ENCODE data around the gene INPP5A.

INPP5A gene

GRCh38 chr10:132539431-132539839 is 1.8 kb downstream of the INPP5A start:
- no peak overlapping the region for H3K4me3 ChIP-seq (ENCODE audit: low read length)
- H3K4me2 ChIP-seq (ENCODE audit: low read depth, low read length), result no peak overlapping the region
- no peaks in the 10 kb centered on the region for H3K36me3 ChIP-seq (replicated peaks; ENCODE audit: insufficient read depth, low read length)
- H3K27ac ChIP-seq (ENCODE audit: low read length), result no peak overlapping the region
- no peaks in the 10 kb centered on the region for H3K27me3 ChIP-seq (replicated peaks; ENCODE audit: insufficient read depth, low read length)
- H3K9ac ChIP-seq (ENCODE audit: low read length), result no peak overlapping the region
- peaks cover 21% of the 10 kb centered on the region; the same call in 1 of the 2 replicates for H3K79me2 ChIP-seq (ENCODE audit: low read length)
- H2AFZ ChIP-seq (ENCODE audit: low read length), result no peak overlapping the region
- H3K9me3 ChIP-seq (replicated peaks; ENCODE audit: insufficient read depth, low read length), result no peaks in the 10 kb centered on the region
- no peaks in the 10 kb centered on the region for H3K9me2 ChIP-seq (replicated peaks; ENCODE audit: insufficient read depth, low read length)
- DNase-seq, result no peak
- no peaks in the 10 kb centered on the region for H4K20me1 ChIP-seq (ENCODE audit: insufficient read depth, low read length)
- H3F3A ChIP-seq (ENCODE audit: insufficient read depth, low read length), result no peaks in the 10 kb centered on the region
- TF ChIP-seq EZH2 (optimal IDR thresholded peaks at IDR 0.05; ENCODE audit: low read depth, low read length) (no peak), EZH2phosphoT487 (IDR thresholded peaks at IDR 0.05; ENCODE audit: low read length) (no peak)
- TF ChIP-seq, protein P1, sequence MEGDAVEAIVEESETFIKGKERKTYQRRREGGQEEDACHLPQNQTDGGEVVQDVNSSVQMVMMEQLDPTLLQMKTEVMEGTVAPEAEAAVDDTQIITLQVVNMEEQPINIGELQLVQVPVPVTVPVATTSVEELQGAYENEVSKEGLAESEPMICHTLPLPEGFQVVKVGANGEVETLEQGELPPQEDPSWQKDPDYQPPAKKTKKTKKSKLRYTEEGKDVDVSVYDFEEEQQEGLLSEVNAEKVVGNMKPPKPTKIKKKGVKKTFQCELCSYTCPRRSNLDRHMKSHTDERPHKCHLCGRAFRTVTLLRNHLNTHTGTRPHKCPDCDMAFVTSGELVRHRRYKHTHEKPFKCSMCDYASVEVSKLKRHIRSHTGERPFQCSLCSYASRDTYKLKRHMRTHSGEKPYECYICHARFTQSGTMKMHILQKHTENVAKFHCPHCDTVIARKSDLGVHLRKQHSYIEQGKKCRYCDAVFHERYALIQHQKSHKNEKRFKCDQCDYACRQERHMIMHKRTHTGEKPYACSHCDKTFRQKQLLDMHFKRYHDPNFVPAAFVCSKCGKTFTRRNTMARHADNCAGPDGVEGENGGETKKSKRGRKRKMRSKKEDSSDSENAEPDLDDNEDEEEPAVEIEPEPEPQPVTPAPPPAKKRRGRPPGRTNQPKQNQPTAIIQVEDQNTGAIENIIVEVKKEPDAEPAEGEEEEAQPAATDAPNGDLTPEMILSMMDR (IDR thresholded peaks at IDR 0.05; ENCODE audit: low read length), result no peak
- H3K4me1 ChIP-seq (ENCODE audit: low read length), result no peaks in the 10 kb centered on the region

DNA sequence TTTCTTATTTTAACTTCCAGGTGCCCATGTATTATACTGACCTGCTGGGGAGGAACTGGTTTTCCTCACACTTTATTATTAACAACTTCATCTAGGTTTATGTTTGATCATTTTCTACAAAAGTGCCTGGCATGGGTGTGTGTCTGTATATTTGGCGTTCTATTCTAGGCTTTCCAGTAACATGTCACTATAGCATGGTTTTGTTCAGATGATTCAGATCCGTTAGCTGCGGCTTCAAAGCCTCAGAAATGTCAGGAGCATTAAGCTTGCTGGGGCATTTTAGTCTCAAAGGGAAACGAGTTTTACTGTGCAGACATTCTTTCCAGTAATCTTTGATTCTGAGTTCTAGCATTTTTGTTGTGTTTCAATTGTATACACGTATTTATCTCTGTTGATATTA is 2.3 kb downstream of the INPP5A start:
- H3K4me3 ChIP-seq (ENCODE audit: low read length), result no peak overlapping the region
- no peaks in the 10 kb centered on the region for H3K9me3 ChIP-seq (replicated peaks; ENCODE audit: insufficient read depth, low read length)
- H3K9me2 ChIP-seq (replicated peaks; ENCODE audit: insufficient read depth, low read length), result no peaks in the 10 kb centered on the region
- H3F3A ChIP-seq (ENCODE audit: insufficient read depth, low read length), result no peaks in the 10 kb centered on the region
- peaks cover 21% of the 10 kb centered on the region; the same call in 1 of the 2 replicates for H3K79me2 ChIP-seq (ENCODE audit: low read length)
- H3K27me3 ChIP-seq (replicated peaks; ENCODE audit: insufficient read depth, low read length), result no peaks in the 10 kb centered on the region
- no peaks in the 10 kb centered on the region for H3K4me1 ChIP-seq (ENCODE audit: low read length)
- H3K27ac ChIP-seq (ENCODE audit: low read length), result no peak overlapping the region
- H3K36me3 ChIP-seq (replicated peaks; ENCODE audit: insufficient read depth, low read length), result no peaks in the 10 kb centered on the region
- H4K20me1 ChIP-seq (ENCODE audit: insufficient read depth, low read length), result no peaks in the 10 kb centered on the region
- no peak overlapping the region for H3K9ac ChIP-seq (ENCODE audit: low read length)
- H3K4me2 ChIP-seq (ENCODE audit: low read depth, low read length), result no peak overlapping the region
- no peak for DNase-seq
- H2AFZ ChIP-seq (ENCODE audit: low read length), result no peak overlapping the region
- TF ChIP-seq, protein P1 (IDR thresholded peaks at IDR 0.05; ENCODE audit: low read length), result no peak
- TF ChIP-seq EZH2 (optimal IDR thresholded peaks at IDR 0.05; ENCODE audit: low read depth, low read length), result no peak
- TF ChIP-seq EZH2phosphoT487 (IDR thresholded peaks at IDR 0.05; ENCODE audit: low read length), result no peak

GRCh38 chr10:132540456-132540855 is 2.9 kb downstream of the INPP5A start:
- DNase-seq, result no peak
- Histone ChIP-seq H3K79me2 (ENCODE audit: low read length) (peaks cover 23% of the 10 kb centered on the region; the same call in 1 of the 2 replicates), H3F3A (ENCODE audit: insufficient read depth, low read length) (no peaks in the 10 kb centered on the region), H3K4me1 (ENCODE audit: low read length) (no peaks in the 10 kb centered on the region), H3K27me3 (replicated peaks; ENCODE audit: insufficient read depth, low read length) (no peaks in the 10 kb centered on the region), H3K4me3 (ENCODE audit: low read length) (no peak overlapping the region), H3K27ac (ENCODE audit: low read length) (no peak overlapping the region), H3K9ac (ENCODE audit: low read length) (no peak overlapping the region), H4K20me1 (ENCODE audit: insufficient read depth, low read length) (no peaks in the 10 kb centered on the region), H2AFZ (ENCODE audit: low read length) (no peak overlapping the region), H3K4me2 (ENCODE audit: low read depth, low read length) (no peak overlapping the region), H3K9me3 (replicated peaks; ENCODE audit: insufficient read depth, low read length) (no peaks in the 10 kb centered on the region), H3K36me3 (replicated peaks; ENCODE audit: insufficient read depth, low read length) (no peaks in the 10 kb centered on the region), H3K9me2 (replicated peaks; ENCODE audit: insufficient read depth, low read length) (no peaks in the 10 kb centered on the region)
- TF ChIP-seq EZH2phosphoT487 (IDR thresholded peaks at IDR 0.05; ENCODE audit: low read length), result no peak
- TF ChIP-seq, protein P1 (IDR thresholded peaks at IDR 0.05; ENCODE audit: low read length), result no peak
- TF ChIP-seq EZH2 (optimal IDR thresholded peaks at IDR 0.05; ENCODE audit: low read depth, low read length), result no peak
